Muscle layer of colon (tissue), 2 donors: Measurements from ENCODE around the gene TPD52L1.

Experiments used
- H3K27ac ChIP-seq: one replicate; pipeline ENCODE4 v1.7.0; 2013; ENCODE audit warnings: low read depth, mild to moderate bottlenecking, low read length, moderate library complexity
- H3K27me3 ChIP-seq, 2 donors: one replicate each; pipeline ENCODE4 v1.7.0; 2013; ENCODE audit warnings: low read length in 2 of 2, mild to moderate bottlenecking in 2 of 2; ENCODE audit not compliant: insufficient read depth in 2 of 2, control insufficient read depth in 1 of 2
- H3K36me3 ChIP-seq: one replicate; pipeline ENCODE4 v1.7.0; 2013; ENCODE audit warnings: mild to moderate bottlenecking, low read length; ENCODE audit not compliant: insufficient read depth
- H3K4me1 ChIP-seq: one replicate; pipeline ENCODE4 v1.7.0; 2013; ENCODE audit warnings: mild to moderate bottlenecking, low read length; ENCODE audit not compliant: insufficient read depth
- H3K4me3 ChIP-seq, 2 donors: one replicate each; pipeline ENCODE4 v1.7.0; 2013; ENCODE audit warnings: low read length in 2 of 2, low read depth in 1 of 2, mild to moderate bottlenecking in 1 of 2, moderate library complexity in 1 of 2
- H3K9ac ChIP-seq: one replicate; pipeline ENCODE4 v1.7.0; 2013; ENCODE audit warnings: low read length
- H3K9me3 ChIP-seq: one replicate; pipeline ENCODE4 v1.7.0; 2013; ENCODE audit warnings: mild to moderate bottlenecking, low read length
- donor health status: abdominal sarcoma.
- donor health status: Adenocarcinoma of cecum.

Gene TPD52L1

DNA sequence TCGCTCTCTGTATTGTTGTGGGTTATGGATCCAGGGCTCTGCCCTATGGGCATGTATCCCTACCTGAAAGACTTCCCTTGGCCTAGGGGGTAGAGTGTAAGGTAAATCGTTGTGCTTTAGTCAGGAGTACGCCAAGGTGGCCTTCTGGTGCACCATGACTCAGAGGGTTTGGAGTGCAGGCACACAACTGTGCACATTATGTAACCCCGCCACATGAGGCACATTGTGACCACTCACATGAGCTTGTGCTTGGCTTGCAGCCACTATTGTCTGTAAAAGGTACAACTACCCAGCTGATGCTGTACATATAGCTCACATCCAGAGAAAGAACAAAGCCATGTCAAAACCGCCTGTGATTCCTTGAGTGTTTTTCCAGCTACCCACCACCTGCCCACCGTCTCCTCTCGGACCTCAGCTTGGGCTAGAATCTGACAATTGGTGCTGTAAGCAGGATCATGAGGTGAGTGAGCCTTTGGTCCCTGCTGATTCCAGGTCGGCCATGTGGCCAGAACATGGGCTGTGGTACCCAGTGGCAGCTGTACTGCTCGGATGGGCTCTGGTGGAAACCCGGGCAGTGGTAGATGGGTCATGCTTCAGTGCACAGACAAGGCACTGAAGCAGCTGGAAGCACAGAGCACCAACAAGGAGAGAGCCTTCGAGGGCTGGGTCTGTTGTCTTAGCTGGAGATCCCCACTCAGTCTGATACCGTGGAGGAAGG, 114.4 kb downstream of the TPD52L1 start:
- Histone ChIP-seq H3K9me3 (no peaks in the 10 kb centered on the region), H3K4me1 (no peaks in the 10 kb centered on the region), H3K4me3 (no peak overlapping the region), H3K36me3 (peaks cover 9% of the 10 kb centered on the region), H3K27ac (no peak overlapping the region), H3K9ac (no peak overlapping the region), H3K27me3 (no peaks in the 10 kb centered on the region)

DNA sequence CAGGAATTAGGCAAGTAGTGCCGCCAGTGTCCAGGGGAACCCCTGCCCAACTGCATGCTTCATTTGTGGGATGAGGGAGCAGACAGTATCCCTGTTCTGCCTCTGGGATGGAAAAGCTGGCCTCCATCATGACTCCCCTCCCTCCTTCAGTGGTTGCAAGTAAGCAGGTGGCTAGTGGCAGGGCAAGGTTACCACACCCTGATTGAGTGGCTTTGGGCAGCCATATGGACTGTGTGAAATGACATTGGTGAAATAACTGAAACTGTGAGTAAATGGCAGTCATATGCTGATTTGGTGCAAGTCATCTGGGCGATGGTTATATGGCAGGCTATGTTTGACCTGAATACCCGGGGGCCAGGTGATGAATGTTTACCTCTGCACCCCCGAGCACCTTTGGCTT, 115.2 kb downstream of the TPD52L1 start:
- Histone ChIP-seq H3K4me1 (no peaks in the 10 kb centered on the region), H3K27me3 (no peaks in the 10 kb centered on the region), H3K4me3 (no peak overlapping the region), H3K36me3 (peaks cover 9% of the 10 kb centered on the region), H3K9me3 (no peaks in the 10 kb centered on the region), H3K9ac (no peak overlapping the region), H3K27ac (no peak overlapping the region)

DNA sequence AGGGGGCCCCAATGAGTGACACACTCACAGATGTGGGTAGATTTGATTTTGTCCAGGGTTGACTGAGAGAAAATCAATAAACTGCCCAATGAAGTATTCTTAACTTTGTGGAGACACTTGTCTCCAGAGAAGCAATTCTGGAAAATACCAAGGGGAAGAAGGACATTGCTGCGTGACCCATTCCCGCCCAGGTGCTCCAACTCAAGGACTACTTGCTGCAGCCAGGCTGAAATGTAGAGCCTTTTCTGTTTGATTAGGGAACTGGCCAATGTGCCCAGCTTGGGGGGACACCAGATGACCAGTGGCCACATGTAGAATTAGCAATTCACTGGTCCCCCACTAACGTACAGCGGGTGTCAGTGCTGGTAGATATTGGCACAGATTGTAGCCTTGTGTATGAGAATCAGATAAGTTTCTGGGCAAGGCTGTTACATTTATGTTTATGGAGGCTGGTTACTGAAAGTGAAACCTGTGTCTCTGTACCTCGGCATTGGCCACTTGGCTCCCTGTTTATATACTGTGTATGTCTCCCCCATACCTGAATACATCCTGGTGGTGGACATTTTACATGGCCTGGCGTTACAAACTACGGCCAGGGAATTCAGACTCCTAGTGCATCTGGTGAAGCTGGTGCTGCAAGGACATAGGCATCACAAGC, 115.9 kb downstream of the TPD52L1 start:
- Histone ChIP-seq H3K4me1 (no peaks in the 10 kb centered on the region), H3K27ac (no peak overlapping the region), H3K9me3 (no peaks in the 10 kb centered on the region), H3K9ac (no peak overlapping the region), H3K27me3 (no peaks in the 10 kb centered on the region), H3K4me3 (no peak overlapping the region), H3K36me3 (peaks cover 9% of the 10 kb centered on the region)

DNA sequence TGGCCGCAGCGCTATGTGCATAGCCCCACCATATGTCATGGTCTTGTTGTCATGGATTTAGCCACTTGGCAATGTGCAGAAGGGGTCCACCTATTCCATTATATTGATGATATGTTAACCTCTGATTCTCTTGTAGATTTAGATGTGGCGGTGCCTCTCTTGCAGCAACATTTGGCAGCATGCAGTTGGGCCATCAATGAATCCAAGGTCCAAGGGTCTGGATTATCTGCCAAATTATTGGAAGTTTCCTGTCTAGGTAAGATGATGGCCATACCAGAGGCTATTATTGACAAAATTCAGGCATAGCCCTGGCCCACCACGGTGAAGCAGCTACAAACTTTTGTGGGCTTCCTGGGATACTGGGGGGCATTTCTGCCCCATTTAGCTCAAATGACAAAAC, 116.8 kb downstream of the TPD52L1 start:
- Histone ChIP-seq H3K27me3 (no peaks in the 10 kb centered on the region), H3K4me3 (no peak overlapping the region), H3K9ac (no peak overlapping the region), H3K4me1 (no peaks in the 10 kb centered on the region), H3K9me3 (no peaks in the 10 kb centered on the region), H3K36me3 (peaks cover 9% of the 10 kb centered on the region), H3K27ac (no peak overlapping the region)

DNA sequence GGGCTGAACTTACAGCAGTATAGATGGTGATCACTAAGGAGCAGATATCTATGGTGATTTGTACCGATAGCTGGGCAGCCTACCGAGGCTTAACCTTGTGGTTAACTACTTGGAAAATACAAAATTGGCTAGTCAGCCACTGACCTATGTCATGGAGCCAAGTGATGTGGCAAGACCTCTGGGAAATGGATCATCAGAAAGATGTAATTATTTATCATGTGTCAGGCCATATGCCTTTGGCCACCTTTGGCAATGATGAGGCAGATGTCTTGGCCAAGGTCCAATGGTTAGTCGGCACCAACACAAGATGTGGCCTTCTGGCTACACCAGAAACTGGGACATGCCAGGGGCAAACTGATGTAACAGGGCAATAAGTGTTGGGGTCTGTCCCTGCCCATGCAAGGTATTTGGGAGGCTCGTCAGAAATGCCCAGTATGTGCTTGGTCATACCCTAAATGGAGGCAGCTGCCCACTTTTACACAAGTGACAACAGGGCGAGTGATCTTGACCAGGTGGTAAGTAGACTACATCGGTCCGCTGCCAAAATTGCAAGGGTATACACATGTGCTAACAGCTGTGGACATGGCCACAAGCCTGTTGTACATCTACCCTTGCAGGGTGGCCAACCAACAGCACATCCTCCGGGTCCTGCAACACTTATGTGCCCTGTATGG, 118.0 kb downstream of the TPD52L1 start:
- no peaks in the 10 kb centered on the region for H3K9me3 ChIP-seq
- no peaks in the 10 kb centered on the region for H3K27me3 ChIP-seq
- H3K4me1 ChIP-seq = no peaks in the 10 kb centered on the region
- peaks cover 15% of the 10 kb centered on the region for H3K36me3 ChIP-seq
- no peak overlapping the region for H3K9ac ChIP-seq
- H3K4me3 ChIP-seq = no peak overlapping the region
- no peak overlapping the region for H3K27ac ChIP-seq

DNA sequence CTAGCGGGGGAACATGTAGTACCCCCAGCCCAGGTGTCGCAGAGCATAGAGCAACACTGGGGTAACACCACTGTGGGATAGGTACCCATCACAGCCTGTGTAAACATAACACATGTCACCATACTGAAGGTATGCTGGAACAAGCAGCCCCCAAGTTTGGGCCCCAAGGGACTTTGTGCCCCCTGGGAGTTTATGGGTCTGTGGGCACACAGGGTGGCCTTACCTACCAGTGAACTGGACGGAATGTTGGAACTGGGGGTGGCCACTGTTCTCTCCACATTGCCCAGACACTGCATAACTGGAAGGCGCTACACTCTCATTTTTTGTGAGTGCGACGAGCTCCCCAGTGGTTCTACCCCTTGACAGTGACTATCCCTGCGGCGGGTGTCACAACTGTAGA, 119.7 kb downstream of the TPD52L1 start:
- Histone ChIP-seq H3K27ac (no peak overlapping the region), H3K36me3 (peaks cover 15% of the 10 kb centered on the region), H3K4me1 (no peaks in the 10 kb centered on the region), H3K27me3 (no peaks in the 10 kb centered on the region), H3K4me3 (no peak overlapping the region), H3K9me3 (no peaks in the 10 kb centered on the region), H3K9ac (no peak overlapping the region)

DNA sequence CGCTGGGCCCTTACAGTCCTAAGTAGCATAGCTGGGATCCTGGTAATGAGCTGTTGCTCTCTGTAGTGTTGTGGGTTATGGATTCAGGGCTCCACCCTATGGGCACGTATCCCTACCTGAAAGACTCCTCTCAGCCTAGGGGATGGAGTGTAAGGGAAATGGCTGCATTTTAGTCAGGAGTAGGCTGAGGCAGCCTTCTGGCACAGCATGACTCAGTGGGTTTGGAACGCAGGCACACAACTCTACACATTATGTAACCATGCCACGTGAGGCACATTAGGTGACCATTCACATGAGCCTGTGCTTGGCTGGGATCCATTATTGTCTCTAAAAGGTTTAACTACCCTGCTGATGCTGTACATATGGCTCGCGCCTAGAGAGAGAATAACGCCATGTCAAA, 120.4 kb downstream of the TPD52L1 start:
- H3K4me3 ChIP-seq = no peak overlapping the region
- H3K4me1 ChIP-seq = no peaks in the 10 kb centered on the region
- no peaks in the 10 kb centered on the region for H3K27me3 ChIP-seq
- H3K36me3 ChIP-seq = peaks cover 17% of the 10 kb centered on the region
- no peak overlapping the region for H3K9ac ChIP-seq
- no peaks in the 10 kb centered on the region for H3K9me3 ChIP-seq
- H3K27ac ChIP-seq = no peak overlapping the region

DNA sequence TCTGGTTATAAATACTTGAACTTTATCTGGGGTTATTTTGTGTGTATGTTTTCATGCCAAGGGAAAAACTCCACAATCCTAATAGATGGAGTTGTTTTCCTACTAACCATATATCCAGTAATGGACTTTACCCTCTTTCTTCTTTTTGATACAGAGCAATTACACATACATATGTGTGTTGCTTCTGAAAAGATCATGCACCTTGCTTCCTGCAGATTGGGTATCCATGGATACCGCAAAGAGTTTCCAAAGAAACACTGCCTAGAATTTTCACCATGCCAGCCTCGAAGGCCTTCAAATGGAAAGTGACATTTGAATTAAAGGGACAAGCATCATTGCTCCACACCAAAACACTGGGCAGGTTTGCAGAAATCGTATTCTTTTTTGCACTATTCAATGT, 121.4 kb downstream of the TPD52L1 start:
- Histone ChIP-seq H3K4me3 (no peak overlapping the region), H3K9me3 (no peaks in the 10 kb centered on the region), H3K9ac (no peak overlapping the region), H3K36me3 (peaks cover 20% of the 10 kb centered on the region), H3K27ac (no peak overlapping the region), H3K4me1 (no peaks in the 10 kb centered on the region), H3K27me3 (no peaks in the 10 kb centered on the region)

DNA sequence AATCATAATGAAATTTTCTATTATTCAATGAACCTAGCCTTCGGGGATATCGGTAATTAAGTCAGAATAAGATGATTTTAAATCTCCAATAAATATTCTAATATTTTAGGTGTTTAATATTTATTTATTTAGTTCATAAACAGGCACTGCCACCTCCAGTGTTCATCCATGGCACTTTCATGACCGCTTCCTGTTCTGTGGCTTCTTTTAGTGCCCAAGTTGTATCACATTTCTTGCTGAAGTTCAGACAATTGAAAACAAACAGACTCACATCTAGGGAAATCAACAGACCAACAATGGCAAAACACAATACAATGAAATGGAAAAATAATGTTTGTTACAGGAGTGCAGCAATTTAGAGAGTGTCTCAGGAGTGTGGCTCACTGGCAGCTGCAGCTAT, 122.2 kb downstream of the TPD52L1 start:
- no peak overlapping the region for H3K9ac ChIP-seq
- no peaks in the 10 kb centered on the region for H3K27me3 ChIP-seq
- no peaks in the 10 kb centered on the region for H3K9me3 ChIP-seq
- H3K4me3 ChIP-seq = no peak overlapping the region
- H3K36me3 ChIP-seq = peaks cover 20% of the 10 kb centered on the region
- H3K27ac ChIP-seq = no peak overlapping the region
- no peaks in the 10 kb centered on the region for H3K4me1 ChIP-seq

DNA sequence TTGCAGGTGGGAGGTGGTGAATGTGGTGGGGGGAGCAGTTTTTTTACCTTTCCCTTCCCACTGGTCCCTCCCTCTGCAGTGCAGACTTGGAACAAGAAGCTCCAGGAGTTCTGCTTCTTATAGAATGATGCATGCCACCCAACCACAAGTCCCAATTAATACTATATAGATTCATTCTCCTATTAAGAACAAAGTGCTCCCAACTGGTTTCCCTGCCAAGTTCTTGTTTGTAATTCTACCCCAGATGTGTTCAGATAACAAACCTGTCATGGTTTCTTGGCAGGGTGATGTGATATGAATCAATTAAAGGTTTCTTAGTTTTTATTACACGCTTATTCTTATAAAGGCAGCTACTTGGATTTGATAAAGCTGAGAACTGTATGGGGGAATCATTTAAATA, 124.3 kb downstream of the TPD52L1 start:
- H3K9me3 ChIP-seq = no peaks in the 10 kb centered on the region
- H3K9ac ChIP-seq = no peak overlapping the region
- H3K4me1 ChIP-seq = no peaks in the 10 kb centered on the region
- no peak overlapping the region for H3K27ac ChIP-seq
- peaks cover 12% of the 10 kb centered on the region for H3K36me3 ChIP-seq
- H3K27me3 ChIP-seq = no peaks in the 10 kb centered on the region
- no peak overlapping the region for H3K4me3 ChIP-seq

DNA sequence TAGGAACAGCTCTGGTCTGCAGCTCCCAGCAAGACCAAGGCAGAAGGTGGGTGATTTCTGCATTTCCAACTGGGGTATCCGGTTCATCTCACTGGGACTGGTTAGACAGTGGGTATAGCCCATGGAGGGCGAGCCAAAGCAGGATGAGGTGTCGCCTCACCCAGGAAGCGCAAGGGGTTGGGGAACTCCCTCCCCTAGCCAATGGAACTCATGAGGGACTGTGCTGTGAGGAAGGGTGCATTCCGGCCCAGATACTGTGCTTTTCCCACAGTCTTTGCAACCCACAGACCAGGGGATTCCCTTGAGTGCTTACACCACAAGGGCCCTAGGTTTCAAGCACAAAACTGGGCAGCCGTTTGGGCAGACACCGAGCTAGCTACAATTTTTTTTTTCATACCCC, 126.4 kb downstream of the TPD52L1 start:
- no peaks in the 10 kb centered on the region for H3K27me3 ChIP-seq
- H3K9ac ChIP-seq = no peak overlapping the region
- H3K4me3 ChIP-seq = no peak overlapping the region
- no peaks in the 10 kb centered on the region for H3K9me3 ChIP-seq
- no peaks in the 10 kb centered on the region for H3K4me1 ChIP-seq
- peaks cover 12% of the 10 kb centered on the region for H3K36me3 ChIP-seq
- H3K27ac ChIP-seq = no peak overlapping the region
